ENCODE measurements around the gene TPSD1. TPM values are rescaled to one million over a fixed set of nuclear protein-coding genes. Genes with fewer than 3 reads are reported as not detected.
A peak's percentile ranks its signal among the peaks of the same experiment; 100 is the strongest.
"Not testable (repeated sequence)": the region's sequence is repeated elsewhere in the genome, so short reads cannot be mapped to it uniquely, and the experiment has no call there.

Gene TPSD1
- polyA plus RNA-seq, 2 of the 4 experiments (the other 2 are of a cell fraction) = not detected

- DNase-seq (ENCODE audit: low read depth in 1 of 2, low spot score in 1 of 2); H3K27ac ChIP-seq; CTCF ChIA-PET; POLR2A ChIA-PET; FAIRE-seq; H3K9me3 ChIP-seq; H3K4me3 ChIP-seq; H3K4me1 ChIP-seq; H3K4me2 ChIP-seq: not testable (repeated sequence)
- ATAC-seq = peak; percentile 49 to 82; a peak in 5 of 6 replicates
- WGBS (ENCODE audit: missing lambda C conversion rate) = no CpG with 5 or more reads among the region's 47 CpGs
These were observed 2.0 kb upstream of the TPSD1 start for GRCh38 chr16:1253701-1254364.

- H3K4me3 ChIP-seq; H3K27ac ChIP-seq; H3K4me1 ChIP-seq; DNase-seq (ENCODE audit: low read depth in 1 of 2, low spot score in 1 of 2); H3K4me2 ChIP-seq; H3K9me3 ChIP-seq; FAIRE-seq; POLR2A ChIA-PET; ATAC-seq: not testable (repeated sequence)
- WGBS (ENCODE audit: missing lambda C conversion rate) = no CpG with 5 or more reads among the region's 3 CpGs
- CTCF ChIA-PET = interaction anchor here (0.9 kb wide), 1 partner anchor 197 kb away, joined by 3 read pairs; no protein-coding TSS in a partner anchor
These were observed 1.0 kb upstream of the TPSD1 start for GRCh38 chr16:1254821-1255220.

GRCh38 chr16:1256296-1256873 lies 516 bp downstream of the TPSD1 start:
- H3K4me1 ChIP-seq; H3K4me3 ChIP-seq; H3K9me3 ChIP-seq; POLR2A ChIA-PET; DNase-seq (ENCODE audit: low read depth in 1 of 2, low spot score in 1 of 2); H3K27ac ChIP-seq; FAIRE-seq; H3K4me2 ChIP-seq: not testable (repeated sequence)
- peak; percentile 1; a peak in 1 of 6 replicates for ATAC-seq
- CTCF ChIA-PET = interaction anchor here (1.5 kb wide), 1 partner anchor 197 kb away, joined by 4 read pairs; no protein-coding TSS in a partner anchor
- WGBS (ENCODE audit: missing lambda C conversion rate) = 70% methylated on average over 9 of the region's 23 CpGs

- POLR2A ChIA-PET = no interaction called here
- TF ChIP-seq HMGXB4 (CRISPR knock-in tag; IDR thresholded peaks at IDR 0.05; ENCODE audit: borderline replicate concordance) = no peak
- TF ChIP-seq CEBPB (IDR thresholded peaks at IDR 0.05) = no peak
- TF ChIP-seq FOSL2 (IDR thresholded peaks at IDR 0.05) = no peak
- no peak for TF ChIP-seq FOSL2 (CRISPR knock-in tag; IDR thresholded peaks at IDR 0.05)
- TF ChIP-seq TP53 (CRISPR knock-in tag; IDR thresholded peaks at IDR 0.05) = no peak
- TF ChIP-seq FOSB (CRISPR knock-in tag; IDR thresholded peaks at IDR 0.05) = no peak
- TF ChIP-seq KDM1A (IDR thresholded peaks at IDR 0.05; ENCODE audit: low read depth) = no peak
- TF ChIP-seq EHMT2 (IDR thresholded peaks at IDR 0.05; ENCODE audit: low read depth) = no peak
- TF ChIP-seq RARB (CRISPR knock-in tag; IDR thresholded peaks at IDR 0.05) = no peak
- TF ChIP-seq EP300 (IDR thresholded peaks at IDR 0.05) = no peak
- H3K4me3 ChIP-seq = no peak overlapping the region
- 0 out of 3 replicates have a peak, but pooled peaks cover 5% of the 10 kb centered on the region for H3K4me1 ChIP-seq
- WGBS (ENCODE audit: missing lambda C conversion rate) = 63% methylated on average over 20 of the region's 22 CpGs
- H3K9me3 ChIP-seq = no peaks in the 10 kb centered on the region
- H3K27ac ChIP-seq = no peak overlapping the region
- peak; percentile 9 to 10; a peak in 3 of 6 replicates for ATAC-seq
- CTCF ChIA-PET = interaction anchor here (1.5 kb wide), 1 partner anchor 198 kb away, joined by 4 read pairs; no protein-coding TSS in a partner anchor
- no peak for DNase-seq (ENCODE audit: low read depth in 1 of 2, low spot score in 1 of 2)
- H3K4me2 ChIP-seq = no peak overlapping the region
- no peak for FAIRE-seq
These were observed 1.0 kb downstream of the TPSD1 start for GRCh38 chr16:1256874-1257322.

GRCh38 chr16:1257561-1258224 lies 1.8 kb downstream of the TPSD1 start:
- H3K4me1 ChIP-seq = 0 out of 3 replicates have a peak, but pooled peaks cover 5% of the 10 kb centered on the region
- TF ChIP-seq FOSB (CRISPR knock-in tag; IDR thresholded peaks at IDR 0.05) (no peak), POLR2AphosphoS2 (conservative IDR thresholded peaks at IDR 0.05; ENCODE audit: low read length) (no peak), POLR2A (IDR thresholded peaks at IDR 0.05; ENCODE audit: low read length) (no peak)
- ChIA-PET CTCF (interaction anchor here (0.6 to 1.5 kb wide), 2 partner anchors 11 to 198 kb away, joined by 3 to 4 read pairs; no protein-coding TSS in a partner anchor), POLR2A (no interaction called here)
- no peaks in the 10 kb centered on the region for H3K9me3 ChIP-seq
- DNase-seq (ENCODE audit: low read depth in 1 of 2, low spot score in 1 of 2) (no peak), FAIRE-seq (no peak), ATAC-seq (peak in 1 of 2 experiments; percentile 3; a peak in 2 of 6 replicates)
- no peak overlapping the region for H3K4me3 ChIP-seq
- no peak overlapping the region for H3K4me2 ChIP-seq
- 74% methylated on average over 17 of the region's 34 CpGs for WGBS (ENCODE audit: missing lambda C conversion rate)
- H3K27ac ChIP-seq = no peak overlapping the region

Data from A549 (cell line).